Progenitor cell of endocrine pancreas (in vitro differentiated cells): ENCODE results near the gene ANXA5. TPM values are rescaled to one million over a fixed set of nuclear protein-coding genes. Genes with fewer than 3 reads are reported as not detected.

Experiments
- DNase-seq: peaks from one replicate; pipeline ENCODE4 v3.0.0; 2021; ENCODE audit warnings: low spot score; ENCODE audit not compliant: unreplicated experiment
- H3K27ac Mint-ChIP-seq: 2 replicates; pipeline ENCODE4 v1.8.0; 2021; ENCODE audit warnings: mild to moderate bottlenecking, moderate library complexity, mixed read lengths
- H3K27me3 Mint-ChIP-seq: 2 replicates; pipeline ENCODE4 v1.8.0; 2021; ENCODE audit warnings: mixed read lengths
- H3K36me3 Mint-ChIP-seq: 2 replicates; pipeline ENCODE4 v1.8.0; 2022; ENCODE audit warnings: mixed read lengths; ENCODE audit not compliant: insufficient read depth
- H3K4me1 Mint-ChIP-seq: 2 replicates; pipeline ENCODE4 v1.8.0; 2021; ENCODE audit warnings: low read depth, mixed read lengths
- H3K4me3 Mint-ChIP-seq: 2 replicates; pipeline ENCODE4 v1.8.0; 2021; ENCODE audit warnings: low read depth, mild to moderate bottlenecking, moderate library complexity, mixed read lengths
- H3K9me3 Mint-ChIP-seq: 2 replicates; pipeline ENCODE4 v1.8.0; 2021; ENCODE audit warnings: low read depth, mixed read lengths
- CTCF ChIP-seq: fragments of 200-600 bp; sonication (generic); IDR thresholded peaks from one replicate; pipeline ENCODE4 v1.5.0; 2021; ENCODE audit warnings: antibody characterized with exemption, mild to moderate bottlenecking; ENCODE audit not compliant: unreplicated experiment
- total RNA-seq: library from RNA; stranded (reverse); gene quantifications from 2 replicates; pipeline ENCODE4 v1.2.1, GENCODE V29; 2021

The ANXA5 gene
- total RNA-seq, 1 donor from 2014 or later: 203 TPM

DNA sequence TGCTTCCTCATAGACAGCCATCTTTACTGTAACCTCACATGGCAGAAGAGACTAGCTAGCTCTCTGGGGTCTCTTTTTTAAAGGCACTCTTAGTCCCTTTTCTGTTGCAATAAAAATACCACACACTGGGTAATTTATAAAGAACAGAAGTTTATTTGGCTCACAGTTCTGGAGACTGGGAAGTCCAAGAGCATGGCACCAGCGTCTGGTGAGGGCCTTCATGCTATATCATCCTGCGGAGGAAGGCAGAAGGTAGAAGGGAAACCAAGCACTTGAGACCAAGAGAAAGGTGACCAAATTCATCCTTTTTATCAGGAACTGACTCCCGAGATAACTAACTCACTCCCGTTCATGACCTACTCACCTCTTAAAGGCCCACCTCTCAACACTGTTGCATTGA is 5.4 kb upstream of the ANXA5 start:
- no peak for TF ChIP-seq CTCF
- Mint-ChIP-seq H3K4me3 (no peak overlapping the region), H3K4me1 (peaks cover 7% of the 10 kb centered on the region), H3K27me3 (peaks cover 18% of the 10 kb centered on the region), H3K36me3 (no peaks in the 10 kb centered on the region), H3K9me3 (no peaks in the 10 kb centered on the region), H3K27ac (no peak overlapping the region)
- DNase-seq: no peak

DNA sequence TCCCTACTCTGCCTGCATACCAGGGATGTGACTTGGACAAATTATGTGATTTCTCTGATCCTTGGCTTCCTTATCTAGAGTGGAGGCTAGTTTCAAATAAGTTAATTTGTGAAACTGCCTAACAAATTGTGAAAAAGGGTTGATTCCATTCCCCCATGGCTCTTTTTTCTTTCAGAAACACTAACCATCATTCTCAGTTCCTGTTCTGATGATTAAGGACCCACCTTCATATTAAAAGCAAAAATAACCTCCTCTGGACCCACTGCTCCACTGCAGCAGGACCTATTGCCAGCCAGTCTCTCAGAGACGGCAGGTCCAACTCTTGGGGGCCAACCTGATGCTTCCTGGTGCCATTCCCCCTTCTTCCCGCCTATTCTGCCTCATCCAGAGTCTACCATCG is 4.5 kb upstream of the ANXA5 start:
- Mint-ChIP-seq H3K36me3 (no peaks in the 10 kb centered on the region), H3K27me3 (peaks cover 18% of the 10 kb centered on the region), H3K9me3 (no peaks in the 10 kb centered on the region), H3K4me3 (no peak overlapping the region), H3K27ac (no peak overlapping the region), H3K4me1 (peaks cover 7% of the 10 kb centered on the region)
- no peak for TF ChIP-seq CTCF
- DNase-seq: no peak

DNA sequence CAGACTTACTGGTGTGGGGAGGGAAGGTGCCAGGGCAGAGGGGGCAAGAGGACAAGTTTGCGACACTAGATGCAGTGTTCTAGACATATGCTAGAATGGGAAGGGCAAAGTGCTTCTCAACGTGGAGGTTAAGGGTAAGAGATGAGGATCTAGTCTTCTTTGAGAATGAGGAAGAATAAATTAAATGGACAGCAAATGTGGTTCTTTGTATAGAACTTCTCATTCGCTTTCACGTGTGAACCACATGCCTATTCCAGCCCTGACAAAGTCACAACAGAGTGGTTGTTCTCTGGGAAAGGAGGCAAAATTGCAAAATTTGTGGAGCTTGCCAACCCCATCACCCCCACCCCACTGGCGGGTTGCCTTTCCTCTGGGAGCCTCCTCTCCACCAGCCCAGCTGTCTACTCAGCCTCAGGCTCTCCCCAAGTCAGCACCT is 1.5 kb upstream of the ANXA5 start:
- H3K27me3 Mint-ChIP-seq: peaks cover 18% of the 10 kb centered on the region
- no peaks in the 10 kb centered on the region for H3K36me3 Mint-ChIP-seq
- peaks cover 14% of the 10 kb centered on the region for H3K4me1 Mint-ChIP-seq
- no peaks in the 10 kb centered on the region for H3K9me3 Mint-ChIP-seq
- H3K4me3 Mint-ChIP-seq: peak overlapping the region; percentile 79
- TF ChIP-seq CTCF: no peak
- no peak for DNase-seq
- no peak overlapping the region for H3K27ac Mint-ChIP-seq

GRCh38 chr4:121697564-121697963 is 784 bp upstream of the ANXA5 start:
- no peak for DNase-seq
- Mint-ChIP-seq H3K27ac (peak overlapping the region; percentile 95), H3K9me3 (no peaks in the 10 kb centered on the region), H3K4me1 (peaks cover 14% of the 10 kb centered on the region), H3K4me3 (peak overlapping the region; percentile 79), H3K36me3 (peaks cover 1% of the 10 kb centered on the region), H3K27me3 (peaks cover 18% of the 10 kb centered on the region)
- TF ChIP-seq CTCF: no peak

DNA sequence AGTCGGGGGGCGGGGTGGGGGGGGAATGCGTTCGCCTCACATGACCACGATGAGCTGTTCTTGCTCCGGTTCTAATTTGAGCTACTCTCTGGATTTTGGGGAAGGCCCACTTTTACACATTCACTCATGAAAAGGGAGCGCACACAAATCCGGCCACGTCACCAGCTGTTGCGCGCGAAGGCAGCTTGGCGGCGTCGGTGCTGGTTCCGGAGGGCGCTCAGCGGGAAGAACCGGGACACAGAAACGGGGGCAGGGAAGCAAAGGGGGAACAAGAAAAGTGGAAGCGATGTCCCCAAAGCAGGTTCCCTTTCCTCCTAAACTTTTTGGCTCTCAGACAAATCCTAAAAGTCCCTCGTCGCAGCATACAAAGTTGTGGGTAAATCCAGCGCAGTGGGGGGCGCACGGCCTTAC is 605 bp downstream of the ANXA5 start:
- Mint-ChIP-seq H3K4me3 (peak overlapping the region; percentile 96), H3K36me3 (peaks cover 7% of the 10 kb centered on the region), H3K4me1 (peaks cover 14% of the 10 kb centered on the region), H3K27ac (peak overlapping the region; percentile 97), H3K27me3 (peaks cover 13% of the 10 kb centered on the region), H3K9me3 (no peaks in the 10 kb centered on the region)
- DNase-seq: peak; percentile 10
- peak; percentile 11 for TF ChIP-seq CTCF
